Stimulated activated CD8-positive, alpha-beta memory T cell treated with anti-CD3 and anti-CD28 coated beads, Interleukin-4, amount 100 ng/mL, for 24 hours (primary cell): Measurements from ENCODE around the gene SRCIN1.
A peak's percentile ranks its signal among the peaks of the same experiment; 100 is the strongest.

Experiments used
- DNase-seq: peaks from one replicate; pipeline ENCODE4 v3.0.0-alpha.2; 2020; ENCODE audit warnings: low read depth

Gene SRCIN1

GRCh38 chr17:38563362-38564253 lies 42.1 kb downstream of the SRCIN1 start:
- no peak for DNase-seq

GRCh38 chr17:38562903-38563302 lies 42.8 kb downstream of the SRCIN1 start:
- DNase-seq: no peak

GRCh38 chr17:38562215-38562569 lies 43.6 kb downstream of the SRCIN1 start:
- no peak for DNase-seq

- DNase-seq: no peak
These were observed 44.1 kb downstream of the SRCIN1 start for GRCh38 chr17:38561416-38562214.

GRCh38 chr17:38560503-38561318 lies 45.0 kb downstream of the SRCIN1 start:
- DNase-seq: no peak

GRCh38 chr17:38559880-38560230 lies 45.9 kb downstream of the SRCIN1 start:
- no peak for DNase-seq

- DNase-seq: peak; percentile 89
These were observed 46.5 kb downstream of the SRCIN1 start for GRCh38 chr17:38559051-38559879.

- no peak for DNase-seq
These were observed 47.1 kb downstream of the SRCIN1 start for GRCh38 chr17:38558728-38559050.

GRCh38 chr17:38557836-38558727 lies 47.7 kb downstream of the SRCIN1 start:
- DNase-seq: peak; percentile 84

- no peak for DNase-seq
These were observed 48.4 kb downstream of the SRCIN1 start for GRCh38 chr17:38557396-38557795.

GRCh38 chr17:38556239-38556638 lies 49.5 kb downstream of the SRCIN1 start:
- DNase-seq: no peak

GRCh38 chr17:38554430-38555350 lies 51.1 kb downstream of the SRCIN1 start:
- no peak for DNase-seq

GRCh38 chr17:38552343-38552742 lies 53.4 kb downstream of the SRCIN1 start:
- no peak for DNase-seq

GRCh38 chr17:38551121-38551520 lies 54.6 kb downstream of the SRCIN1 start:
- no peak for DNase-seq

- DNase-seq: no peak
These were observed 55.1 kb downstream of the SRCIN1 start for GRCh38 chr17:38550661-38551060.

GRCh38 chr17:38549285-38549684 lies 56.5 kb downstream of the SRCIN1 start:
- DNase-seq: no peak

- DNase-seq: no peak
These were observed 58.3 kb downstream of the SRCIN1 start for GRCh38 chr17:38547444-38547843.

GRCh38 chr17:38546396-38546795 lies 59.4 kb downstream of the SRCIN1 start:
- DNase-seq: no peak

GRCh38 chr17:38545531-38546225 lies 60.1 kb downstream of the SRCIN1 start:
- DNase-seq: no peak
